B cell (primary cell): ENCODE results near the gene MICAL3. TPM values are rescaled to one million over a fixed set of nuclear protein-coding genes. Genes with fewer than 3 reads are reported as not detected.

Experiments
- ATAC-seq: fragments of 200-7000 bp; cut with Tn5 transposase; one replicate; pipeline ENCODE4 v1.10.0; 2021; ENCODE audit warnings: low read depth, mild to moderate bottlenecking, moderate number of reproducible peaks, moderate library complexity
- CTCF ChIA-PET: fragments of 350-600 bp; sonication (Branson Sonifier 250); formaldehyde crosslinking; loops from one replicate; lab custom pipeline; 2021; ENCODE audit warnings: antibody characterized with exemption, inconsistent platforms; lab: Charles Lee
- POLR2A ChIA-PET: fragments of 350-600 bp; sonication (Branson Sonifier 250); formaldehyde crosslinking; loops from one replicate; lab custom pipeline; 2021; ENCODE audit warnings: antibody characterized with exemption; lab: Charles Lee
- DNase-seq: peaks from one replicate; pipeline ENCODE4 v3.0.0; 2013
- H2AFZ ChIP-seq: 2 replicates; pipeline ENCODE4 v1.6.1; 2012; ENCODE audit warnings: mild to moderate bottlenecking, low read depth, low read length; ENCODE audit not compliant: insufficient read depth, poor library complexity, severe bottlenecking
- H3K27ac ChIP-seq, 2 donors: 1 replicate in 1 of 2; 2 replicates in 1 of 2; pipeline ENCODE4 v1.5.1; 2012 to 2013; ENCODE audit warnings: low read length in 2 of 2, mild to moderate bottlenecking in 2 of 2, moderate library complexity in 1 of 2
- H3K27me3 ChIP-seq, 4 experiments: fragments of 200-600 bp in 1 of 4; sonication (generic) in 1 of 4; replicated peaks in 1 of 4; 1 replicate in 2 of 4; 2 replicates in 2 of 4; pipeline versions ENCODE4 v1.6.1 to v1.7.0; 2013 to 2016; ENCODE audit warnings: low read length in 3 of 4, mild to moderate bottlenecking in 2 of 4, mixed read lengths in 1 of 4, moderate library complexity in 1 of 4; ENCODE audit not compliant: insufficient read depth in 4 of 4, control insufficient read depth in 3 of 4; ENCODE audit errors: control extremely low read depth in 1 of 4
- H3K36me3 ChIP-seq, 2 experiments: replicated peaks in 1 of 2; 1 replicate in 1 of 2; 2 replicates in 1 of 2; pipeline versions ENCODE4 v1.6.1 to v1.7.1; 2013; ENCODE audit warnings: low read length in 1 of 2; ENCODE audit not compliant: insufficient read depth in 2 of 2, control insufficient read depth in 1 of 2; ENCODE audit errors: control extremely low read depth in 1 of 2, extremely low read depth in 1 of 2
- H3K4me1 ChIP-seq, 2 donors: fragments of 200-600 bp in 1 of 2; sonication (generic) in 1 of 2; 1 replicate in 1 of 2; 2 replicates in 1 of 2; pipeline versions ENCODE4 v1.5.1 to v1.6.1; 2013 to 2017; ENCODE audit warnings: low read length in 2 of 2; ENCODE audit not compliant: control insufficient read depth in 2 of 2, insufficient read depth in 2 of 2
- H3K4me2 ChIP-seq: replicated peaks from 2 replicates; pipeline ENCODE3; 2012; ENCODE audit warnings: mild to moderate bottlenecking, low read depth, low read length; ENCODE audit not compliant: poor library complexity, severe bottlenecking
- H3K4me3 ChIP-seq, 5 experiments: fragments of 200-600 bp in 1 of 5; sonication (generic) in 1 of 5; 1 replicate in 3 of 5; 2 replicates in 2 of 5; pipeline versions ENCODE4 v1.5.1 to v1.7.0; 2011 to 2016; ENCODE audit warnings: low read length in 4 of 5, mild to moderate bottlenecking in 4 of 5, low read depth in 2 of 5, control low read depth in 1 of 5, moderate library complexity in 1 of 5; ENCODE audit not compliant: insufficient read depth in 1 of 5; ENCODE audit errors: control extremely low read depth in 1 of 5, extremely low read depth in 1 of 5
- H3K79me2 ChIP-seq: fragments of 200-600 bp; sonication (generic); one replicate; pipeline ENCODE4 v1.6.0; 2016; ENCODE audit warnings: low read length; ENCODE audit not compliant: control insufficient read depth, insufficient read depth
- H3K9ac ChIP-seq: fragments of 200-600 bp; sonication (generic); 2 replicates; pipeline ENCODE4 v1.6.1; 2017; ENCODE audit warnings: mild to moderate bottlenecking, low read length, moderate library complexity
- H3K9me3 ChIP-seq, 3 donors: one replicate each; pipeline versions ENCODE4 v1.6.1 to v1.7.1; 2013; ENCODE audit warnings: low read length in 2 of 3; ENCODE audit not compliant: control insufficient read depth in 2 of 3, insufficient read depth in 1 of 3; ENCODE audit errors: control extremely low read depth in 1 of 3
- H4K20me1 ChIP-seq: 2 replicates; pipeline ENCODE4 v1.6.0; 2012; ENCODE audit warnings: mild to moderate bottlenecking, low read length; ENCODE audit not compliant: insufficient read depth, control insufficient read depth, poor library complexity, severe bottlenecking
- H3K27ac Mint-ChIP-seq: one replicate; pipeline ENCODE4 v1.8.0; 2021; ENCODE audit warnings: mixed read lengths
- H3K27me3 Mint-ChIP-seq: one replicate; pipeline ENCODE4 v1.8.0; 2021; ENCODE audit warnings: mixed read lengths
- H3K4me1 Mint-ChIP-seq: one replicate; pipeline ENCODE4 v1.8.0; 2021; ENCODE audit warnings: mixed read lengths
- H3K4me3 Mint-ChIP-seq: one replicate; pipeline ENCODE4 v1.8.0; 2021; ENCODE audit warnings: mixed read lengths
- H3K9me3 Mint-ChIP-seq: one replicate; pipeline ENCODE4 v1.8.0; 2022; ENCODE audit warnings: mixed read lengths; ENCODE audit not compliant: insufficient read depth
- CTCF ChIP-seq: fragments of 200-600 bp; IDR thresholded peaks from one replicate; pipeline ENCODE4 v1.8.0; 2022; ENCODE audit warnings: antibody characterized with exemption, mild to moderate bottlenecking
- EZH2 ChIP-seq: IDR thresholded peaks from 2 replicates; pipeline ENCODE4 v1.6.1; 2012; ENCODE audit warnings: borderline replicate concordance, low read depth, mild to moderate bottlenecking, moderate library complexity, low read length; ENCODE audit not compliant: insufficient read depth, poor library complexity, severe bottlenecking
- WGBS: methylation state at CpG from one replicate; pipeline ENCODE4 v1.1.5; 2013; ENCODE audit warnings: missing lambda C conversion rate; ENCODE audit not compliant: insufficient coverage; 5-methylcytosine and 5-hydroxymethylcytosine counted together
- intact Hi-C: fragments of 100-400 bp; cut with micrococcal nuclease; formaldehyde crosslinking; loops from one replicate; pipeline ENCODE4 v1.10.0; 2022
- polyA plus RNA-seq: library from polyadenylated mRNA; depleted of rRNA; stranded (reverse); fragments of >200 nt; gene quantifications from 2 replicates; pipeline ENCODE4 v1.2.3, GENCODE V29; 2012
- total RNA-seq, 2 donors: library from RNA; stranded (reverse); fragments of 120-200 nt in 1 of 2; gene quantifications; 1 replicate in 1 of 2; 2 replicates in 1 of 2; pipeline versions ENCODE4 v1.2.3 to v1.2.4, GENCODE V29; 2013 to 2022

Gene MICAL3
- total and polyA plus RNA-seq, 2 donors (not counting 1 experiment from before 2014, with no cell fraction given) = 50.5 to 253 TPM

DNA sequence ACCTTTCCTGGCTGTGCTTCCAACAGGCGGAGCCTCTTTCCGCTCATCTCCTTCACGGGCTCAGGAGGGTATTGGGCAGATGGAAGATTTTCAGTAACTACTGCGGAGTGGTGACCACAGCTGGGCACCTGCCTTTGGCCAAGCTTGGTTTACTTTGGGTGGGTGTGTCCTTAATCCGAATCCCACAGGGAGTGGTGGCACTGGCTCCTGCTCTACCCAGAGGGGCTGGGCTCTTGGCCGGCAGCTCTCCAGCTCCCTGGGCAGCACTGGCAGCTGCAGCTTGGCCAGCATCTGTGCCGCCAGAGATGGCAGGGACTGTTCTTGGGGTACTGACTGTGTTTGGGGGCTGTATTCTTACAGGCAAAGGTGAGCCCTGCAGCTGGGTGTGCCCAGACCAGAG is 279.9 kb downstream of the MICAL3 start:
- Histone ChIP-seq H3K4me1 (peaks cover 0 to 6% of the 10 kb centered on the region in 2 donors), H3K79me2 (peaks cover 18% of the 10 kb centered on the region), H3K36me3 (peaks cover 0 to 13% of the 10 kb centered on the region in 2 experiments), H3K4me2 (no peak overlapping the region), H3K27ac (no peak overlapping the region), H3K4me3 (no peak overlapping the region), H3K27me3 (no peaks in the 10 kb centered on the region), H2AFZ (no peak overlapping the region), H3K9me3 (no peaks in the 10 kb centered on the region), H4K20me1 (no peaks in the 10 kb centered on the region), H3K9ac (no peak overlapping the region)
- Mint-ChIP-seq H3K27me3 (no peaks in the 10 kb centered on the region), H3K4me3 (no peak overlapping the region), H3K9me3 (no peaks in the 10 kb centered on the region), H3K27ac (no peak overlapping the region), H3K4me1 (peaks cover 8% of the 10 kb centered on the region)
- no peak for DNase-seq
- ChIA-PET CTCF (interaction anchor here (1.2 to 6.7 kb wide), 9 partner anchors 23 to 332 kb away, joined by 3 to 109 read pairs (median 9); partner anchors contain the start of gene PEX26), POLR2A (no interaction called here)
- no peak for ATAC-seq
- TF ChIP-seq CTCF = no peak
- TF ChIP-seq EZH2 = no peak
- 95% methylated on average over 7 of the region's 7 CpGs for WGBS
- intact Hi-C loops = no loop called here

DNA sequence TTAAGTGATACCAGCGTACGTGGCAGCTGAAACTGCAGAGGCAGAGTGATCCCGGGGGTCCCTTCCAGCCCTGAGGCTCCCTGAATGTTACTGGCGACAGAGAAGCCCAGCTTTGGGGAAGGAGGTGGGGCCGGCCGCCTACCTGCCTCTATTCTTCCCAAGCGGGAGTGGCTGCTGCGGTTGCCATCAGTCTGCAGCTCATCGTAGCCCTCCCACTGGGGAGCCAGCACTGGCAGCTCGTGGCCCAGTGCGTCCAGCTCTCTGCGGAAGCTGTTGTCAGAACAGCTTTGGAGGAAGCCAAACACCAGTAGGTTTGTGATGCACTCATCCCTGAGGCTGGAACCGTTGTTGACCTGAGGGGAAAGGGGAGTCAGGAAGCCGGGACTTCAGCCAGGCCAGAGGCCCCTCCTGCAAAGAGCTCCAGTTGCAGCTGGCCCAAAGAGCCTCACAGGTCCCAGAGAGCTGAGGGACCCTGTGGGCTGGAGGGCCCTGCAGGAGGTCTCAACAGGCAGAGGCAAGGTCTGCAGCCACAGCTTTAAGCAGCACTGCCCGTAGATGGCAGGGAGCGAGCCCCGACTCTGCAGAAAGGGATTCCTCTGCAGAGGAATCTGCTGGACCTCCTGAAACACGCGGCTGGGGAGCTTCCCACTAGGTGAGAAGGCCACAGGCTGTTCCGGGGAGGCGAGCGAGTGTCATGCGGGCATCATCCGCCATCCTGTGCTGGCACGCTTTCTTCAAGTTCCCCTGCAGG is 280.5 kb downstream of the MICAL3 start:
- no peak overlapping the region for H2AFZ ChIP-seq

More for the DNA sequence above, 280.5 kb downstream of the MICAL3 start:
- no peak for DNase-seq
- H4K20me1 ChIP-seq = no peaks in the 10 kb centered on the region
- Mint-ChIP-seq H3K4me1 (peaks cover 8% of the 10 kb centered on the region), H3K4me3 (no peak overlapping the region), H3K9me3 (no peaks in the 10 kb centered on the region), H3K27ac (no peak overlapping the region), H3K27me3 (no peaks in the 10 kb centered on the region)
- H3K4me1 ChIP-seq = peaks cover 0 to 6% of the 10 kb centered on the region in 2 donors
- intact Hi-C loops = no loop called here
- 93% methylated on average over 25 of the region's 25 CpGs for WGBS
- ATAC-seq = no peak
- peaks cover 17% of the 10 kb centered on the region for H3K79me2 ChIP-seq
- peaks cover 1 to 19% of the 10 kb centered on the region in 2 experiments for H3K36me3 ChIP-seq
- H3K4me3 ChIP-seq = no peak overlapping the region
- ChIA-PET POLR2A (no interaction called here), CTCF (interaction anchor here (0.7 to 6.7 kb wide), 17 partner anchors 8 to 669 kb away, joined by 3 to 109 read pairs (median 5); partner anchors contain the start of gene PEX26)
- no peaks in the 10 kb centered on the region for H3K9me3 ChIP-seq
- no peak overlapping the region for H3K27ac ChIP-seq
- H3K9ac ChIP-seq = no peak overlapping the region
- no peak for TF ChIP-seq CTCF
- TF ChIP-seq EZH2 = no peak
- no peak overlapping the region for H3K4me2 ChIP-seq
- H3K27me3 ChIP-seq = no peaks in the 10 kb centered on the region
